ENCODE data around the gene CCDC92B. TPM values are rescaled to one million over a fixed set of nuclear protein-coding genes. Genes with fewer than 3 reads are reported as not detected.

CCDC92B gene
- total RNA-seq, 4 donors from 2014 or later: 0.15 to 0.57 (median 0.35) TPM; not detected in 1

GRCh38 chr17:2758870-2759269 lies 9.4 kb upstream of the CCDC92B start:
- H3K9me3 ChIP-seq: no peaks in the 10 kb centered on the region
- H3K4me3 ChIP-seq: no peak overlapping the region
- TF ChIP-seq CTCF (IDR thresholded peaks at IDR 0.05): no peak
- TF ChIP-seq POLR2A (IDR thresholded peaks at IDR 0.05): no peak
- H3K36me3 ChIP-seq: no peaks in the 10 kb centered on the region
- peaks cover 5 to 99% (median 8%) of the 10 kb centered on the region in 4 donors for H3K27me3 ChIP-seq
- peaks cover 4 to 15% (median 11%) of the 10 kb centered on the region in 3 donors for H3K4me1 ChIP-seq
- whole genome bisulfite sequencing, 2 donors: 64 to 67% methylated on average over 4 of the region's 4 CpGs
- no peak for DNase-seq
- no peak overlapping the region for H3K27ac ChIP-seq
- intact Hi-C loops (cut with DNase I): no loop called here

GRCh38 chr17:2755891-2756724 lies 6.7 kb upstream of the CCDC92B start:
- TF ChIP-seq CTCF (IDR thresholded peaks at IDR 0.05): no peak
- TF ChIP-seq POLR2A (IDR thresholded peaks at IDR 0.05): no peak
- H3K9me3 ChIP-seq: no peaks in the 10 kb centered on the region
- H3K27ac ChIP-seq: no peak overlapping the region
- H3K4me1 ChIP-seq: peaks cover 4 to 15% (median 11%) of the 10 kb centered on the region in 3 donors
- H3K36me3 ChIP-seq: no peaks in the 10 kb centered on the region
- peak overlapping the region in 3 of 4 donors; percentile 16 to 61 (median 39) for H3K4me3 ChIP-seq
- no peak for DNase-seq
- WGBS, 2 donors: 0 to 2% methylated on average over 1 to 23 of the region's 46 CpGs
- intact Hi-C loops (cut with DNase I): no loop called here
- H3K27me3 ChIP-seq: peaks cover 5 to 100% (median 8%) of the 10 kb centered on the region in 4 donors

- Histone ChIP-seq H3K27me3 (peaks cover 5 to 100% (median 8%) of the 10 kb centered on the region in 4 donors), H3K4me3 (no peak overlapping the region), H3K9me3 (no peaks in the 10 kb centered on the region), H3K36me3 (no peaks in the 10 kb centered on the region), H3K27ac (no peak overlapping the region), H3K4me1 (peaks cover 4 to 28% (median 17%) of the 10 kb centered on the region in 3 donors)
- TF ChIP-seq POLR2A (IDR thresholded peaks at IDR 0.05) (no peak), CTCF (IDR thresholded peaks at IDR 0.05) (no peak)
- DNase-seq: no peak
- intact Hi-C loops (cut with DNase I): no loop called here
- 77 to 87% methylated on average over 2 of the region's 2 CpGs for WGBS, 2 donors
Observed at GRCh38 chr17:2751491-2751890, 2.0 kb upstream of the CCDC92B start.

- peaks cover 0 to 100% (median 3%) of the 10 kb centered on the region in 4 donors for H3K27me3 ChIP-seq
- intact Hi-C loops (cut with DNase I): no loop called here
- WGBS, 2 donors: 41 to 100% methylated on average over 2 of the region's 2 CpGs
Observed at GRCh38 chr17:2750721-2751120, 1.3 kb upstream of the CCDC92B start.

More at GRCh38 chr17:2750721-2751120, 1.3 kb upstream of the CCDC92B start:
- no peak overlapping the region for H3K27ac ChIP-seq
- H3K4me1 ChIP-seq: peaks cover 0 to 21% (median 13%) of the 10 kb centered on the region in 3 donors
- TF ChIP-seq CTCF (IDR thresholded peaks at IDR 0.05) (no peak), POLR2A (IDR thresholded peaks at IDR 0.05) (no peak)
- DNase-seq: no peak
- H3K9me3 ChIP-seq: no peaks in the 10 kb centered on the region
- H3K4me3 ChIP-seq: no peak overlapping the region
- H3K36me3 ChIP-seq: no peaks in the 10 kb centered on the region

All from esophagus squamous epithelium (tissue), 5 donors.